Fibroblast of pulmonary artery (primary cell): ENCODE measurements around the gene PTPRE.

Source experiments
- DNase-seq: peaks from one replicate; pipeline ENCODE4 v3.0.0-alpha.2; 2010; ENCODE audit warnings: low read depth
- H3K4me3 ChIP-seq: replicated peaks from 2 replicates; pipeline ENCODE4 v1.5.1; 2011; ENCODE audit warnings: low read depth, mild to moderate bottlenecking, control low read depth, low read length, moderate library complexity
- TF ChIP-seq, protein P1 (sequence below): IDR thresholded peaks from 2 replicates; pipeline ENCODE4 v1.5.1; 2011; ENCODE audit warnings: mild to moderate bottlenecking, control low read depth, low read length, inconsistent platforms; ENCODE audit errors: missing control alignments

The PTPRE gene

GRCh38 chr10:127971963-127972615 is 65.2 kb downstream of the PTPRE start:
- H3K4me3 ChIP-seq, result no peak overlapping the region
- TF ChIP-seq, protein P1, sequence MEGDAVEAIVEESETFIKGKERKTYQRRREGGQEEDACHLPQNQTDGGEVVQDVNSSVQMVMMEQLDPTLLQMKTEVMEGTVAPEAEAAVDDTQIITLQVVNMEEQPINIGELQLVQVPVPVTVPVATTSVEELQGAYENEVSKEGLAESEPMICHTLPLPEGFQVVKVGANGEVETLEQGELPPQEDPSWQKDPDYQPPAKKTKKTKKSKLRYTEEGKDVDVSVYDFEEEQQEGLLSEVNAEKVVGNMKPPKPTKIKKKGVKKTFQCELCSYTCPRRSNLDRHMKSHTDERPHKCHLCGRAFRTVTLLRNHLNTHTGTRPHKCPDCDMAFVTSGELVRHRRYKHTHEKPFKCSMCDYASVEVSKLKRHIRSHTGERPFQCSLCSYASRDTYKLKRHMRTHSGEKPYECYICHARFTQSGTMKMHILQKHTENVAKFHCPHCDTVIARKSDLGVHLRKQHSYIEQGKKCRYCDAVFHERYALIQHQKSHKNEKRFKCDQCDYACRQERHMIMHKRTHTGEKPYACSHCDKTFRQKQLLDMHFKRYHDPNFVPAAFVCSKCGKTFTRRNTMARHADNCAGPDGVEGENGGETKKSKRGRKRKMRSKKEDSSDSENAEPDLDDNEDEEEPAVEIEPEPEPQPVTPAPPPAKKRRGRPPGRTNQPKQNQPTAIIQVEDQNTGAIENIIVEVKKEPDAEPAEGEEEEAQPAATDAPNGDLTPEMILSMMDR, result no peak
- no peak for DNase-seq

DNA sequence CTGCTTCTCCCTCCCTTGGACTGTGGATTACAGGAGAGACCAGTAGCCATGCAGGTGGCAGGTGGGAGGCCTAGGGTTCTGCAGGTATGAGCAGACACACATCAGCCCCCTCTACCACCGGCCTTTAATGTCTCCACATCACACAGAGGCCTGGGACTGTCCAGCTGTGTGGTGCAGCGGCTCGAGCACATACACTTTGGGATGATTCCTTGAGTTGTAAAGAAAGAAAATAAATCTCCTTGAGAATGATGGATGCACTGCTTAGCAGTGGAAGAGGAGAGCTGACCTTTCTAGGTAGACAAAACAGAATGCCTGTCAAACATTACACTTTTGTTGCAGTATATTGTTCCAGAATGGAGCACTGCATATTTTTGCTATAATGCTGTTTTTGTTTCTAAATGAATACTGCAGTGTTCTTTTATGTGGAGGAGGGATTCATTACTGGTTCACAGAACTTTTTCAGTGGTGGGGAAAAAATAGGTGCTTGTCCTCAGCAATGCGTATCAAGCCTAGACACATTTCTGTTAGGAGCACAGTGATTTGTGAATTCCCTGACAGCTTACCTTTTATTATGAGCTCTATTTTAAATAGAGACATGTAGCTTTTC is 66.0 kb downstream of the PTPRE start:
- no peak for DNase-seq
- TF ChIP-seq, protein P1, result no peak
- no peak overlapping the region for H3K4me3 ChIP-seq

DNA sequence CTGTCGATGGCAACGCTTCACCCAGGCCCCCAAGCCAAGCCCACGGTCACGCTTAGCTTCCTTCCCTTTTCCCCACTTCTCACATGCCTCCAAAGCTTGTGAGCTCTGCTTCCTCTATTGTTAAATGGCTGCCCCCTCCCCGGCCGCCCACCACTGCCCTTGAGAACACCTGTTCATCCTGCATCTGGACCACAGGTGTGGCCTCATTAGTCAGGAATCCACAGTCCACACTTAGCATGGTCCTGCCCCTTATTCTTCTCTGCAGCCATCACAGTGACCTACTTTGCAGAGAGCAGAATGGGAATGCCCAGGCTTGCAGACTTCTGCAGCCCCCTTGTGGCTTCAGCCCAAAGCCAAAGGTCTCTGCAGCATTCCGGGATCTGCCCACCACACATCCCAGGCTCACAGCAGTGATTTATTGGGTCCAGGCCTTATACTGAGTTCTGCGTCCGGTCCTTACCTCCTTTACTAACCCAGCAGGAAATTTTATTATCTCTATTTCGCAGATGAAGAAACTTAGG is 66.9 kb downstream of the PTPRE start:
- TF ChIP-seq, protein P1, result no peak
- no peak overlapping the region for H3K4me3 ChIP-seq

GRCh38 chr10:127974911-127975310 is 68.0 kb downstream of the PTPRE start:
- TF ChIP-seq, protein P1, result no peak
- no peak for DNase-seq
- H3K4me3 ChIP-seq, result no peak overlapping the region

More for the DNA sequence above, 66.9 kb downstream of the PTPRE start:
- no peak for DNase-seq

DNA sequence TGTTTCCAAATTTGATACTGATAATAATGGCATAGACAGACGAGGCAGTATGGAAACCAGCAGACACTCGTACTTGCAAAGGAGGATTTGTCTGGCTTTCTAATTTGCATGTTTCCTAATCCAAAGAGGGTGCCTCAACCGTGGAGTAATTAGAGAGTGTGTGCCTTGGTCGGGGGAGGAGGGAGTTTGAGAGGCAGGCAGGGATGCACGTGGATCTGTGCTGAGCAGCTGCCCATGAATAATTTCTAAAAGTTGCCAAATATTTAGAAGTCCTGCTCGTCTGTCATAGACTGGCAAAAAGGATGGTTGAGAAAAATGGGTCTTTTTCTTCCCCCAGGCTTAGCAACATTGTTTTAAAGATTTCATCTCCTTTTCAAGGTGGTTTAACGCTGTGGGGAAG is 69.4 kb downstream of the PTPRE start:
- no peak for DNase-seq
- TF ChIP-seq, protein P1, result no peak

GRCh38 chr10:127976701-127977356 is 69.9 kb downstream of the PTPRE start:
- H3K4me3 ChIP-seq, result no peak overlapping the region
- TF ChIP-seq, protein P1, result no peak
- DNase-seq, result no peak

More for the DNA sequence above, 69.4 kb downstream of the PTPRE start:
- H3K4me3 ChIP-seq, result no peak overlapping the region
